ENCODE measurements around the gene FOXN3. TPM values are rescaled to one million over a fixed set of nuclear protein-coding genes. Genes with fewer than 3 reads are reported as not detected.

The FOXN3 gene
- total RNA-seq, 1 experiment from 2014 or later = 125 TPM

DNA sequence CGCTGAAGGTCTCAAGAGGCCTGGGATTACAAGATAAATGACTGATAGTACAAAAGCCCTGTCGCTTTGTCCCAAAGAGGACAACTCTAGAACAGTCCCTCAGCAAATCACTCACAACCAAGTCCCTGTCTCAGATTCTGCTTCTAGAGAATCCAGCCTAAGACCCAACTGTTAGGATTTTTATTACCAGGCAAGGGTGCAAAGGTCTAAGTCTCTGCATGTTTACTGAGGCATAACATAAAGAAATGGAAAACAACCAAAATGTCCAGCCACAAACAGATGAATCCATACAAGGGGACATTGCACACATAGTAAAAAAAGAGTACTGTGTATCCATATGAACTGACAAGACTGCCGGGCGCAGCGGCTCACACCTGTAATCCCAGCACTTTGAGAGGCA lies 104.1 kb downstream of the FOXN3 start:
- Histone ChIP-seq H2BK120ac (ENCODE audit: low read depth, low read length, poor library complexity, severe bottlenecking) (no peak overlapping the region), H3K56ac (ENCODE audit: insufficient read length, low read depth, low read length) (no peak overlapping the region), H3K23me2 (ENCODE audit: insufficient read length, low read depth, low read length, poor library complexity, severe bottlenecking) (no peaks in the 10 kb centered on the region), H3K18ac (ENCODE audit: insufficient read length, low read depth, low read length) (no peak overlapping the region), H4K5ac (ENCODE audit: insufficient read length, low read depth, low read length) (no peak overlapping the region), H3K9me3 (ENCODE audit: control insufficient read depth, low read depth, low read length) (no peaks in the 10 kb centered on the region), H3K79me2 (ENCODE audit: insufficient read depth, low read length) (peaks cover 14% of the 10 kb centered on the region; the same call in 1 of the 2 replicates), H3K4ac (ENCODE audit: low read depth, low read length) (no peak overlapping the region), H3K23ac (ENCODE audit: insufficient read length, low read depth, low read length) (no peak overlapping the region), H3K4me1 (ENCODE audit: insufficient read depth, low read length) (peaks cover 9% of the 10 kb centered on the region; the same call in 1 of the 2 replicates), H2BK15ac (ENCODE audit: low read depth, low read length) (no peak overlapping the region), H2BK12ac (ENCODE audit: insufficient read length, low read depth, low read length) (no peak overlapping the region), H2AK5ac (ENCODE audit: insufficient read length, low read length) (no peak overlapping the region), H2AFZ (ENCODE audit: low read length) (no peak overlapping the region), H3K27ac (ENCODE audit: insufficient read length, low read depth, low read length) (no peak overlapping the region), H3T11ph (ENCODE audit: low read length) (no peak overlapping the region), H3K4me2 (ENCODE audit: insufficient read depth, insufficient read length, low read length) (no peak overlapping the region), H4K91ac (ENCODE audit: insufficient read length, low read depth, low read length) (no peak overlapping the region), H2BK5ac (ENCODE audit: insufficient read length, low read length) (no peak overlapping the region), H3K27me3 (ENCODE audit: insufficient read depth, low read length) (no peaks in the 10 kb centered on the region), H3K14ac (ENCODE audit: insufficient read depth, low read length) (no peak overlapping the region), H3K79me1 (ENCODE audit: insufficient read depth, low read depth, low read length, poor library complexity, severe bottlenecking) (peaks cover 7% of the 10 kb centered on the region), H4K8ac (replicated peaks; ENCODE audit: insufficient read length, low read depth, low read length) (no peak overlapping the region), H3K9ac (ENCODE audit: extremely low read depth, insufficient read length, low read length) (no peak overlapping the region), H2BK20ac (ENCODE audit: low read depth, low read length, poor library complexity, severe bottlenecking) (no peak overlapping the region), H4K20me1 (ENCODE audit: control insufficient read depth, insufficient read depth, insufficient read length) (no peaks in the 10 kb centered on the region)
- WGBS (ENCODE audit: extremely low coverage, insufficient read length, low lambda C conversion rate) = no CpG with 5 or more reads among the region's 5 CpGs
- DNase-seq = no peak
- Mint-ChIP-seq H3K27ac (peak overlapping the region; percentile 6 to 89 (median 74); a peak in 4 of 7 replicates), H3K9me3 (peaks cover 0 to 3% of the 10 kb centered on the region in 2 experiments; a peak in 2 of 5 replicates), H3K4me3 (no peak overlapping the region), H3K36me3 (ENCODE audit: insufficient read depth in 1 of 3, low read depth in 3 of 3) (peaks cover 27 to 43% (median 32%) of the 10 kb centered on the region in 3 experiments), H3K4me1 (peaks cover 40 to 46% of the 10 kb centered on the region in 2 experiments), H3K27me3 (ENCODE audit: low read depth) (no peaks in the 10 kb centered on the region)
- TF ChIP-seq, protein P1, sequence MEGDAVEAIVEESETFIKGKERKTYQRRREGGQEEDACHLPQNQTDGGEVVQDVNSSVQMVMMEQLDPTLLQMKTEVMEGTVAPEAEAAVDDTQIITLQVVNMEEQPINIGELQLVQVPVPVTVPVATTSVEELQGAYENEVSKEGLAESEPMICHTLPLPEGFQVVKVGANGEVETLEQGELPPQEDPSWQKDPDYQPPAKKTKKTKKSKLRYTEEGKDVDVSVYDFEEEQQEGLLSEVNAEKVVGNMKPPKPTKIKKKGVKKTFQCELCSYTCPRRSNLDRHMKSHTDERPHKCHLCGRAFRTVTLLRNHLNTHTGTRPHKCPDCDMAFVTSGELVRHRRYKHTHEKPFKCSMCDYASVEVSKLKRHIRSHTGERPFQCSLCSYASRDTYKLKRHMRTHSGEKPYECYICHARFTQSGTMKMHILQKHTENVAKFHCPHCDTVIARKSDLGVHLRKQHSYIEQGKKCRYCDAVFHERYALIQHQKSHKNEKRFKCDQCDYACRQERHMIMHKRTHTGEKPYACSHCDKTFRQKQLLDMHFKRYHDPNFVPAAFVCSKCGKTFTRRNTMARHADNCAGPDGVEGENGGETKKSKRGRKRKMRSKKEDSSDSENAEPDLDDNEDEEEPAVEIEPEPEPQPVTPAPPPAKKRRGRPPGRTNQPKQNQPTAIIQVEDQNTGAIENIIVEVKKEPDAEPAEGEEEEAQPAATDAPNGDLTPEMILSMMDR (conservative IDR thresholded peaks at IDR 0.05) = no peak
